Measurements from ENCODE around the gene TRIM34.
"Not testable (repeated sequence)": the region's sequence is repeated elsewhere in the genome, so short reads cannot be mapped to it uniquely, and the experiment has no call there.

TRIM34 gene

DNA sequence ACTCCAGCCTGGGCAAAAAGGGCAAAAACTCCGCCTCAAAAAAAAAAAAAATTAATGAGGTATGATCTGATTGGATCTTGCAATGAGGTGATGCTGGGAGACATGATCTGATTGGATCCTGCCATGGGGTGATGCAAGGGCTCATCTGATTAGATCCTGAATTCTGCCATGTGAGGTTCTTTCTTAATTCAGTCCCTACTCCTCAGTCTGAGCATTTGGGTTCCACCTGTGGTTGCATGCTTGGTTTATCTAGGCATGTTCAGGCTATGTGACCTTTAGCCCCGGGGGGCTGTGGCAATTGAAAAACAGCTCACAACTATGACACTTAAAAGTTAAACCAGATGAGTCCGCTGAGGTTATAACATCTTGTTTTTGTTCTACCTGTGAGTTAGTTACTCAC, 33.2 kb upstream of the TRIM34 start:
- DNase-seq (ENCODE audit: low read depth in 2 of 2): no peak
- H3K4me3 ChIP-seq (replicated peaks in 1 of 2; ENCODE audit: low read depth in 2 of 2, low read length in 2 of 2): no peak overlapping the region
- TF ChIP-seq, protein P1, sequence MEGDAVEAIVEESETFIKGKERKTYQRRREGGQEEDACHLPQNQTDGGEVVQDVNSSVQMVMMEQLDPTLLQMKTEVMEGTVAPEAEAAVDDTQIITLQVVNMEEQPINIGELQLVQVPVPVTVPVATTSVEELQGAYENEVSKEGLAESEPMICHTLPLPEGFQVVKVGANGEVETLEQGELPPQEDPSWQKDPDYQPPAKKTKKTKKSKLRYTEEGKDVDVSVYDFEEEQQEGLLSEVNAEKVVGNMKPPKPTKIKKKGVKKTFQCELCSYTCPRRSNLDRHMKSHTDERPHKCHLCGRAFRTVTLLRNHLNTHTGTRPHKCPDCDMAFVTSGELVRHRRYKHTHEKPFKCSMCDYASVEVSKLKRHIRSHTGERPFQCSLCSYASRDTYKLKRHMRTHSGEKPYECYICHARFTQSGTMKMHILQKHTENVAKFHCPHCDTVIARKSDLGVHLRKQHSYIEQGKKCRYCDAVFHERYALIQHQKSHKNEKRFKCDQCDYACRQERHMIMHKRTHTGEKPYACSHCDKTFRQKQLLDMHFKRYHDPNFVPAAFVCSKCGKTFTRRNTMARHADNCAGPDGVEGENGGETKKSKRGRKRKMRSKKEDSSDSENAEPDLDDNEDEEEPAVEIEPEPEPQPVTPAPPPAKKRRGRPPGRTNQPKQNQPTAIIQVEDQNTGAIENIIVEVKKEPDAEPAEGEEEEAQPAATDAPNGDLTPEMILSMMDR (IDR thresholded peaks at IDR 0.05; ENCODE audit: low read depth, low read length): no peak

DNA sequence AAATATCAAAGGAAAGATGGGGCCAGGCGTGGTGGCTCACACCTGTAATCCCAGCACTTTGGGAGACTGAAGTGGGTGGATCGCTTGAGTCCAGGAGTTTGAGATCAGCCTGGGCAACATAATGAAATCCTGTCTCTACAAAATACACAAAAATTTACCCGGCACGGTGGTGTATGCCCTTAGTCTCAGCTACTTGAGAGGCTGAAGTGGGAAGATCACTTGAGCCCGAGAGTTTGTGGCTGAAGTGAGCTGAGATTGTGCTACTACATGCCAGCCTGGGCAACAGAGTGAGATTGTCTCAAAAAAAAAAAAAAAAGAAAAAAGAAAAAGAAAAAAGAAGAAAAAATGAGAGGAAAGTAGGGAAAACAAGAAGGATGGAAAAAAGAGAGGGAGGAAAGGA, 32.2 kb upstream of the TRIM34 start:
- DNase-seq (ENCODE audit: low read depth in 2 of 2): no peak
- TF ChIP-seq, protein P1 (IDR thresholded peaks at IDR 0.05; ENCODE audit: low read depth, low read length): no peak
- H3K4me3 ChIP-seq (replicated peaks in 1 of 2; ENCODE audit: low read depth in 2 of 2, low read length in 2 of 2): no peak overlapping the region

GRCh38 chr11:5593146-5593545, 31.7 kb upstream of the TRIM34 start:
- TF ChIP-seq, protein P1 (IDR thresholded peaks at IDR 0.05; ENCODE audit: low read depth, low read length): no peak
- no peak for DNase-seq (ENCODE audit: low read depth in 2 of 2)
- H3K4me3 ChIP-seq (replicated peaks in 1 of 2; ENCODE audit: low read depth in 2 of 2, low read length in 2 of 2): no peak overlapping the region

GRCh38 chr11:5596607-5597201, 28.1 kb upstream of the TRIM34 start, which contains the start of gene TRIM6:
TRIM6 (plus strand) TSS chr11:5596637; CDS start chr11:5596898, 261 bp downstream.
- TF ChIP-seq, protein P1 (IDR thresholded peaks at IDR 0.05; ENCODE audit: low read depth, low read length): no peak
- peak; percentile 46 to 50 for DNase-seq (ENCODE audit: low read depth in 2 of 2)
- peak within 1 kb of the TSS; percentile 44 to 57 for H3K4me3 ChIP-seq (replicated peaks in 1 of 2; ENCODE audit: low read depth in 2 of 2, low read length in 2 of 2)

GRCh38 chr11:5597953-5598352, 26.8 kb upstream of the TRIM34 start:
- no peak for DNase-seq (ENCODE audit: low read depth in 2 of 2)
- H3K4me3 ChIP-seq (replicated peaks in 1 of 2; ENCODE audit: low read depth in 2 of 2, low read length in 2 of 2): no peak overlapping the region
- TF ChIP-seq, protein P1 (IDR thresholded peaks at IDR 0.05; ENCODE audit: low read depth, low read length): no peak

GRCh38 chr11:5600374-5600851, 24.4 kb upstream of the TRIM34 start:
- peak; percentile 93 to 95 for DNase-seq (ENCODE audit: low read depth in 2 of 2)
- TF ChIP-seq, protein P1 (IDR thresholded peaks at IDR 0.05; ENCODE audit: low read depth, low read length): peak; percentile 96
- no peak overlapping the region for H3K4me3 ChIP-seq (replicated peaks in 1 of 2; ENCODE audit: low read depth in 2 of 2, low read length in 2 of 2)

GRCh38 chr11:5602791-5603190, 22.0 kb upstream of the TRIM34 start:
- DNase-seq (ENCODE audit: low read depth in 2 of 2): peak in 1 of 2 donors; percentile 49
- not testable (repeated sequence) for H3K4me3 ChIP-seq (replicated peaks in 1 of 2; ENCODE audit: low read depth in 2 of 2, low read length in 2 of 2)
